ENCODE results near the gene PCAT6.
"Not testable (repeated sequence)": the region's sequence is repeated elsewhere in the genome, so short reads cannot be mapped to it uniquely, and the experiment has no call there.

PCAT6 gene

DNA sequence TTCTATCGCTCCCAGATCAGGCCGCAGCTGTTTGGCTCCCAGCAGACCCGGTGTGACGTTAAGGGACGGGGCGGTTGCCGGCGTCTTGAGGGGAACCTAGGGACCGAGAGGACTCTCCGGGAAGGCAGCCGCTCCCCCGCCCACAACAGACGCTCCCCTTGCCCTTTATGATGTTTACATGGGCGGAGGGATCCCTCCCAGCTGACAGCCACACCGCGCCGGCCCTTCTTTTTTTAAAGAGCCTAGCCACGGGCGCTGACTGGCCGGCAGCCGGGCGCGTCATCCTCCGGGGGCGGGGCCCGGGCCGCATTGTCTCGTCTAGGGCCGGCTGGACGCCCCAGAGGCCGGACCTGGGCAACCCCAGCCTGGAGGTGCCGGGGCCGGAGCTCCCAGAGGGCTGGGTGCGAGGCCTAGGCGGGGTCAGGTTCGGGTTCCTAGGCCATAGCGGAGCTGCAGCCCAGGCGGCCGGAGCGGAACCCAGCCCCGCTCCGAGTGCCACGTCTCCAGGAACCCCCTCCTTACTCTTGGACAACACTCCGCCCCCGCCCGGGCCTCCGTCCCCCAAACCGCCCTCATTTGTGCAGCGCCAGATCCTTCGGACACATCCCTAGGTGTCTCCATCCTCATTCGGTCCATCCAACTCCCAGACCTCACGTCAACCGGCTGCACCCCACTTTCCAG is at the start of gene PCAT6:
Gene PCAT6 (plus strand): TSS at position 340 of the 681 bp plus-strand sequence.
- DNase-seq (ENCODE audit: low read depth): peak; percentile 77

DNA sequence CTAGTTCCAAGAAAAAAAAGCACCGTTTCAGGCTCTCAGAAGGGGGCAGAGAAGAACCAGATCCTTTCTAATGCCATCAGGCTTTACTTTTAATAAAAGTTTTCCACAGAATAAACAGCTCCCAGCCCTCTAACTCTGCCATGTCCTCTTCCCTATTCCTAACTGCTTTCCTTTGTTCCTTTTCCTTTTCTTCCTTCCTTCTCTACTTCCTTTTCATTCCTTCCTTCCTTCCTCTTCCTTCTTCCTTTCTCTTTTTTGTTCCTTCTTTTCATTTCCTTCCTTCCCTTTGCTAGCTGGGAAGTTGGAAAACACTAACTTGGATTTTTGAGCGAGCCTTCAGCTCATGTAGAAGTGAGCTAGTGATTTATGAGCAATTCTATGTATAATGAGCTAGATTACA is 48.7 kb upstream of the PCAT6 start:
- DNase-seq (ENCODE audit: low read depth): no peak

DNA sequence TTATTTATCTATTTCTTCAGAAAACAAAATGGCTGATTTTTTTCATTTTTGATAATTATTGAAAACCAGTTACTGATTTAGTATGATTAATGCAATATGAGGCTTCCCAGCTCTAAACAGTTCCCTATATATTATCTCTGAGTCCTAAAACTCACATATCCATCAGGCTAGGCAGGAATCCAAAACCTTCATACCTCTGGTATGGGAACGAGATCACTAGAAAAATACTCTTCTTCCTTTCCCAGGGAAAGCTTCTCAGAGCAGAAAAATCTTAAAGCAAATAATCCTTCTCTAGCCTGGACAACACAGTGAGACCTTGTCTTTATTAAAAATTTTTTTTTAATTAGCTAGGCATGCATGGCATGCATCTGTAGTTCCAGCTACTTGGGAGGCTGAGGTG is 45.0 kb upstream of the PCAT6 start:
- DNase-seq (ENCODE audit: low read depth): no peak

DNA sequence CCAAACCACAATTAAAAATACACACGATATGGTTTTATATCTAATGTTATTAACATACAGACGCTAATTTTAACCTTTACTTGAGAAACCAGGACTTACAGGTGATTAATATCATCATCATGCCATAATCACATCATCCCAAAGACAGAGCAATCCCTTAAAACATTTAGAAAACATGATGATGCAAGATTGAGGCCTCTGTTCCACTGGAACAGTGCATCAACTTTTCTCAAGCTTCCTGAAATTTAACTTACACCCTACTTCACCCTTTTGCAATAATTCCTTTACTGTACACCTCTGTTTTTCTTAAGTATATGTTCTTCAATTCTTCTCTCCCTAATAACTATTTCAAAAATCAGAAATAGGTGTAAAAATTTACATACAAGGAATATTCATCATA is 40.6 kb upstream of the PCAT6 start:
- DNase-seq (ENCODE audit: low read depth): no peak

DNA sequence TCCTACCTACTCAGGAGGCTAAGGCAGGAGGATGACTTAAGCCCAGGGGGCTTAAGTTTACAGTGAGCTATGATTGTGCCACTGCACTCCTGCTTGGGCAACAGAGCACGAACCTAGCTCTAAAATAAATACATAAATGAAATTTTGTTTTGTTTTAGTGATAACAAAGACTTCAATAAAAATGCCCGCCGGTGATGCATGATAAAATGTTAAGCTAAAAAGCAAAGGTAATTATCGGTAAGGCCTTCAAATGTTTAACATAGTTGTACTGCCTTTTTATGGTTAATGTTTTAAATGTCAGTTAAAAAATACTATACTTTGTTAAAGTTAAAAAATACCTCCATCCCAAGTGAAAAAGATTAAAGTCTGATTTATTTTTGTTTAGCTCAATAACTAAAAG is 29.6 kb upstream of the PCAT6 start:
- DNase-seq (ENCODE audit: low read depth): no peak

DNA sequence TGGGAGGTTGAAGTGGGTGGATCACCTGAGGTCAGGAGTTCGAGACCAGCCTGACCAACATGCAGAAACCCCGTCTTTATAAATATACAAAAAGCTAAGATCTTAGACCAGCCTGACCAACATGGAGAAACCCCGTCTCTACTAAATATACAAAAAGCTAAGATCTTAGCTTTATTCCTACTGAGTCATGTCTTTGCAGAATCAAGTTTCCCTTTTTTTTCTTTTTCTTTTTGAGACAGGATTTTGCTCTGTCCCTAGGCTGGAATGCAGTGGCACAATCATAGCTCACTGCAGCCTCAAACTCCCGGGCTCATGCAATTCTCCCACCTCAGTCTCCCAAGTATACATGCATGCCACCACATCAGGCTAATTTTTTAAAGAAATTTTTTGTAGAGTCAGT is 23.9 kb upstream of the PCAT6 start:
- no peak for DNase-seq (ENCODE audit: low read depth)

DNA sequence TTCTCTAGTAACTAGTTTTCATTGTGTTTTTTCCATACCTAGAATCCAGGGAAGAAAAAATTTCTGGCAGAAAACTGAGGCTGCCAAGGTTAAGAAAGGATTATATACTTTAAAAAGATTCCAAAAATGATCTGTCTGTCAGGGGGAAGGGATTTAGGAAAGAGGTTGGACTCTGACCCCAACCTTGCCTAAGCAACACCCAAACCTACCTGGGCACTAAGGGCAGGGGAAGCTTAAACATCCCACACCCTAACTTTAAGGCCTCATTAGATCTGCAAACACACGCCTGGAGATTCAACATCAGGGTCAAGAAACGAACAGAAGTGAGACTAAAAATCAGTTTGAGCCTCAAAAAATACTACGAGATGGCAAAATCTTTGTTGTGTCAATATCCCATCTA is 22.0 kb upstream of the PCAT6 start:
- DNase-seq (ENCODE audit: low read depth): no peak

DNA sequence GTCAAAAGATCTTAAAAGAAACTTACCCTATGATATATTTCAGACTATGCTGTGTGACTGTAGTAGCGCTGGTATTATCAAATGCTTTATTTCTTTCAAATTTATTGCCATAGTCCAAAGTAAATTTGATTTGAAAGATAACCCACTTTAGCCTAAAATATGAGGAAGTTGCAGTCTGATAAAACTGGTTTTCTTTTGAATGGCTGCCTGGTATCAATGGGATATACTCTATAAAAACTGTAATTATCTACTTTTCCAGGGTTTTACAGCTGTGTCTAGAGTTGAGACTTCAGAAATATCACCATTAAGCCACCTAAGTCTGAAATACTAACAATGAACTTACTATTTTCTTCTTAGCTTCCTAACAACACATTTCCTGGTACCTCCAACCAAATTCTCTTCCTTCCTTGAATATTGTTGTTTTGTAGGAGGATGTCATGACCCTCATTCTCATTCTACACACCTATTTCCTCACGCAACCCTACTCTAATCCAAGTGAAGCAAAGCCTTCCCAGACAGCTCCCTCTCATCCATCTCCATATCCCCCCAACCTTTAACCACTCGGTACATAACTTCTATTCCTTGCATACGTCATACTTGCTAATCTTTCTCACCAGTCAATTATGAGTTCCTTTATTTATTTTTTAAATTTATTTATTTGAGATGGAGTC is 19.5 kb upstream of the PCAT6 start:
- DNase-seq (ENCODE audit: low read depth): no peak

DNA sequence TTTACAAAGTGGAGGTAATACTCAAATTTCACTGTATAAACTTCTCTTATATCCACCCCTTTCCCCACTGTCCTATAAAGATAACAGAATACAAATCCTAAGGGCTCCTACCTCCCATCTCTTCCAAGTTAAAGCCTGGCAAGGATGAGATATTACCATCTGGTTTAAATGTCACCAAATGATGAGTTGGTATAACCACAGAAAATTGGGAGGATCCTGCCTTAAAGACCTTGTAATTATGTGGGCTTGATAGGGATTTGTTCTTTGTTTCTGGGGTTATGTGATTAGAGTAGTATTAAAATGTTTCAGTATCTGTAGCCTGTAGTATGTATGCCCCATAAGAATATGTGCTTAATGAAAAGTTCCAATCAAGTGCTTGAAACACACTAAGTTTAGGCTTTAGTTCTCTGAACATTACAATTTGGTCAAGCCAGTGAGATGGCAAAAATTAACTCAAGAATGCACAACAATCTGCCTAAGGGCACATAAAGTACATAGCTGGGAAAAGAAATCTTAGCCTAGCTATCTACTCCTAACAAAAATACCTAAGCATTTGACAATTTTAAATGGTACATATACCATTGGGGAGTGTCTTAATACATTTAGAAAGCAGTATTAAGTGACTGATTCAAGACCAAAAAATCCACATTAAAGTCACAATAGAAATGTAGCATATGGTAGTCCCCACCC is 16.6 kb upstream of the PCAT6 start:
- no peak for DNase-seq (ENCODE audit: low read depth)

DNA sequence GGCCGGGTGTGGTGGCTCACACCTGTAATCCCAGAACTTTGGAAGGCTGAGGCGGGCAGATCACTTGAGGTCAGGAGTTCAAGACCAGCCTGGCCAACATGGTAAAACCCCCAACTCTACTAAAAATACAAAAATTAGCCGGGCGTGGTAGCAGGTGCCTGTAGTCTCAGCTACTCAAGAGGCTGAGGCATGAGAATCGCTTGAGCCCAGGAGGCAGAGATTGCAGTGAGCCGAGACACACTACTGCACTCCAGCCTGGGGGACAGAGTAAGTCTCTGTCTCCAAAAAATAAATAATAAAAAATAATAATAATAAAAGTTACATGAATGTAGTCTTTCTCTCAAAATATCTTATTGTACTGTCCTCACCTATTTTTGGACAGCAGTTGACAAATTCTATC is 15.8 kb upstream of the PCAT6 start:
- DNase-seq (ENCODE audit: low read depth): not testable (repeated sequence)

DNA sequence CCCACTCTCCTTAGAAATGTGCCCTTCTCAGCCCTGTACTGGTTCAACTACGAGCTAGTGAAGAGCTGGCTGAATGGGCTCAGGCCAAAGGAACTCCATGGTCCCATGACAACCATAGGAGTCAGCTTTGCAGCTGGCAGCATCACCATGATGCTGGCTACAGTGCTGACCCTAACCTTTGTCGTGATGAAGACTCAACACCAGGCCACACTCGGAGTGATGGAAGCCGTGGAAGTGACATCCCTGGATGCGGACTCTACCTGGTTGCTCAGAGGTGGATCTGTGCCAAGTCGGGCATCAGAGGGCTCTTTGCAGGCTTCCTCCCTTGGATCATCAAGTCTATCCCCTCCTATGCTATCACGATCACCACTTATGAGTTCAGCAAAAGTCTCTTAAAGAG is 14.1 kb upstream of the PCAT6 start:
- no peak for DNase-seq (ENCODE audit: low read depth)

DNA sequence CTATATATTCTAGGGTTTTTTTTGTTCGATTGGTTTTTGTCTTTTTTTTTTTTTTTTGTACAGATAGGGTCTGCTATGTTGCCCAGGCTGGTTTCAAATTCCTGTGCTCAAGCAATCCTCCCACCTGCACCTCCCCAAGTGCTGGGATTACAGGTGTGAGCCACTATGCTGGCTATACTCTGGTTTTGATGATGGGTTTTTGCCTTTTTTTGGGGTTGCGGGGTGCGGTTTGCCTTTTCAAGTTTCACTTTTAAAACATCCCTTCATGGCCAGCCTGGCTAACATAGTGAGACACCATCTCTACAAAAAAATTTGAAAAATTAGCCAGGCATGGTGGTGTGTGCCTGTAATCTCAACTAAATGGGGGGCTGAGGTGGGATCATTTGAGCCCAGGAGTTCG is 12.5 kb upstream of the PCAT6 start:
- DNase-seq (ENCODE audit: low read depth): no peak

DNA sequence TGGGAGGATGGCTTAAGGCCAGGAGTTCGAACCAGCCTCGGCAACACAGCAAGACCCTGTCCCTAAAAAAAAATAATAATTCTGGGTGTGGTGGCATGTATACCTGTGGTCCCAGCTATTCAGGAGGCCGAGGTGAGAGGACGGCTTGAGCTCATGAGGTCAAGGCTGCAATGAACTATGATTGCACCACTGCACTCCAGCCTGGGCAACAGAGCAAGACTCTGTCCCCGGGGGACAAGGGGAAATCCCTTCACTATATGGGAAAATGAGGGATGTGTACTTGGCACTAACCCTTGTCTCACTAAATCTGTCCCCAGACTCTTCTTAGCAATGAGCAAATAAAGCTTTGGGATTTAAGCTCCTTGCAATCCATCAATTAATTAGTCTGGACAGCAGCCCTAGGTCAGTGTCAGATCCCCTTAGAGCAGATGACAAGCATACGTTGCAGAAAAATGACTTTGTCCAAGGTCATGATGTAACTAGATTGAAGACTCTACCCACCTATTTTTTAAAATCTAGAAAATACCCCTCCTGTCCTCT is 11.9 kb upstream of the PCAT6 start:
- DNase-seq (ENCODE audit: low read depth): no peak

DNA sequence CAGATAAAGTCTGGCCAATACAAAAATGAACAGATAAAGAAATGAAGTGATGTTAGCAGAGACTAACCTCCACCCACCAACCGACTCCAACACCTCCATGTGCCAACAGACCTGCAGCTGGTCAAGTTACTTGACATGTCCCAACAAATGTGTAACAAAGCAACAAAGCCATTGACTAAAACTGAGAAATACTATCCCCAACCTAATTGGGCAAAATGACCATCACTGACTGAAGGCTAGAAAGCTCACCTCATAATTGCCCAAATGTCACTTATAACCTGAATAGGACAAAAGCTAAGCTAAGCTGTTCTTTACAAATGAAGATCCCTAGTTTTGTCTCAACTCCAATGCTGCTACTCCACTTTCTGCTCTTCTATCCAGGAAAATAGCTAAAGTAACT is 10.0 kb upstream of the PCAT6 start:
- no peak for DNase-seq (ENCODE audit: low read depth)

DNA sequence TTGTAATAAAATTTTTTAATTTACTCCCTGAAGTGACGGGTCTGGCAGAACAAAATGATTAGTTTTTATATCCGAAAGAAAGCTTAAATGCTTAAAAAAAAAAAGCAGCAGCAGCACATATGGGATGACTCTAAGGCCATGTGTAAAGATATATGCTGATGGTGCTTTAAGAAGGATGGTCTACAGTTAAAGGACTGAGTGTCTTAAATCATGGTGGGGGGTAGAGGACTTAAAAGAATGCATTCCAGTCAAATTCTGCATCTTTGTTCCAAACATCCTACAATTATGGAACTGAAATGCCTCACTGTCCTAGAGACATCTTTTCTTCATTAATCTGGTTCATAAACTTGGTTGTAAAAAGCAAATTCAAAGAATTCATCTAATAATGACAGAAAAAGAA is 9.6 kb upstream of the PCAT6 start:
- no peak for DNase-seq (ENCODE audit: low read depth)

DNA sequence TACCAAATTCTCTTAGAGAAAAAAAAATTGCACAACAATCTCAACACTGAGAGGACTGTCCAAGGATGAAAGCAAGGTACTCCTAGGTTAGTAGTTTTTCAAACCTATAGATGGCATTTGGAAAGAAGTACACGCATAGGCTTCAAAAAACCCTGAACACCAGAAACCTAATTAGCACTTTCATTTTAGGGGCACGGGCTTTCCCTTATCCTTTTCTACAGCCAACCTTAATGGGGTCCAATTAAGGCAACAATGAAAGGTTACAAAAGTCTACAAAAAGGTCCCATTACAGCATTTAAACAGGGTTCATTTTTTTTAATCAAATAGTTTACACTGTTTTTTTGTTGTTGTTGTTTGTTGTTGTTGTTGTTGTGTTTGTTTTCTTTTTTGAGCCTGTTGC is 8.7 kb upstream of the PCAT6 start:
- no peak for DNase-seq (ENCODE audit: low read depth)

DNA sequence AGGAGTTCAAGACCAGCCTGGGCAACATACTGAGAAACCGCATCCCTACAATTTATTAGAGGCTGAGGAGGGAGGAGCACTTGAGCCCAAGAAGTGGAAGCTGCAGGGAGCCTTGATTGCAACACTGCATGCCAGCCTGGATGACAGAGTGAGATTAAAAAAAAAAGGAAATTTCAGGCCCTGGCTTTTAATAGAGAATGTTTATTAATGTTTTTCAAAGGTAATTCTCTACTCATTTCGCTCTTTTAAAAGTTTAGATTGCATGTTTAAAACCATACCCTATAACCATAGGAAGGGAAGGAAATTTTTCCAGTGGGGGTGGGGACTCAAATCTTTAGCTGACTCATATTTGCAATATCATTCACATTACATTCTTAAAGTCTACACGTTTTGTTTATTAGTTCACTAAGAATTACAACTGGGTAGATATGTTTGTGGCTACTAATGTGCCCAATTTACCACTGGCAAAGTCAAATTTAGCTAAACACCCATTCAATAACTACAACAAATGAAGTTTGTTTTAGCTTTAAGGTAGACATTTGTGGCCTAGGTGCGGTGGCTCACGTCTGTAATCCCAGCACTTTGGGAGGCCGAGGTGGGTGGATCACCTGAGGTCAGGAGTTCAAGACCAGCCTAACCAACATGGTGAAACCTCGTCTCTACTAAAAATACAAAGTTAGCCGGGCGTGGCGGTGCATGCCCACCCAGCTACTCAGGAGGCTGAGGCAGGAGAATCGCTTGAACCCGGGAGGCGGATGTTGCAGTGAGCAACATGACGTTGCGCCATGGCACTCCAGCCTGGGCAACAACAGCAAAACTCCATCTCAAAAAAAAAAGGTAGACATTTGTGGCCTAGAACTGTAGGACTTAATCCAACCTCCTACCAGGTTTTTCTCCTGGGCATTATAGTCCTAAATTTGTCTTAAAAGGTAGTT is 7.5 kb upstream of the PCAT6 start:
- no peak for DNase-seq (ENCODE audit: low read depth)

DNA sequence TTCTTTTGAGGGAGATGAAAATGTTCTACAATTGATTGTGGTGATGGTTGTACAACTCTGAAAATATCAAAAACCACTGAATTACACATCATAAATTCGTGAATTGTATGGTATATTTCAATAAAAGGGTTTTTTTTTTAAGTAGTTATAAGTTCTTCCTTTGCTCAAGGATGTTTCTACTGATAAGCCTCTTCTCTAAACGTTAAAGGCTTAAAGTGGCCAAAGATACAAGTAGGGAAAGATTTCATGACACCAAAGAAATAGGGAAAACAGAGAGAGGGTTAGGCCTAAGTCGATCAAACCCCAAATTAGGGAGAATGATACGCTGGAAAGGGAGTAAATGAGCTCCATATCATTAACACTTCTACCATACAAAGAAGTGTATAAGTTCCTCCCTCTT is 6.6 kb upstream of the PCAT6 start:
- no peak for DNase-seq (ENCODE audit: low read depth)

DNA sequence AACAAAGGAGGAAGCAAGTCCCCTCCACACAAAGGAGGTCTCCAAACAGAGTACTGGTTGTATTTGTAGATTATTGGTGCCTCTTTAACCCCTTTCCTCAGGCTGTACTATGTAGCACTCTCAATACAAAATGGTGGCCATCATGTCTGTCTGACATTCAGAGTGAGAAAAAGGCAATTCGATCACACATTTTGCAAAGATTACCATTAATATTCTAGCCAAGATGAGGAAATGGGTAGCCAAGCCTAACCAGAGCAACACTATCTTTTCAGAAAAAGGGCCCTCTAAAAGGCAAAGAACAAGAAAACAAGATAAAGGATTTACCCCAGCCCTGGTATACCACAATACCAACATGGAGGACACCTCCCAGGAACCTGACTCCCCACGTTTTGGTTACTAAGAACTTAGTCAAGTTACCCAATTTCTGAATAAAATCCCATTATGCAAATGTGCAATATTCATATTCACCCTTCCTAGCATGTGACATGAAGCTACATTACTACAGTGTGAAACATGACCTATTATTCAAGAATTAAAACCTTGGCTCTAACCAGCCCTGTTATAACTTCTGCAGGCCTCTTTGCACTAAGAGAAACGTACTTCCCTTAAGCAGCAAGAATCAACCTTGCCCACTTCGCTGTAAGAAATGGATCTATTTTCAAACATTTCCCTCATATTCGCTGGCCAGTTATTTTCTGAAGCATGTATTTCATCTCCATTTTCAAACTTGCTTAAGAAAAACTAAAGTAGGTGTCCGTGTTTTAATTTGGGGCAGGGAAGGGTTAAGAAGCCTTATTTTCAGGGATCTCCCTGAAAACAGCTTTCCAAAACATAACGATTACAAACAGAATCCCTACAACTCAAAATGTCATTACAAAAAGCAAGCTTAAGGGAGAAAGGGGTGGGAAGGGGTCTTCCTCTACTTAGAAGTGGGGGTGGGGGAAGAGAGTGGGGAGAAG is 4.6 kb upstream of the PCAT6 start:
- DNase-seq (ENCODE audit: low read depth): no peak

DNA sequence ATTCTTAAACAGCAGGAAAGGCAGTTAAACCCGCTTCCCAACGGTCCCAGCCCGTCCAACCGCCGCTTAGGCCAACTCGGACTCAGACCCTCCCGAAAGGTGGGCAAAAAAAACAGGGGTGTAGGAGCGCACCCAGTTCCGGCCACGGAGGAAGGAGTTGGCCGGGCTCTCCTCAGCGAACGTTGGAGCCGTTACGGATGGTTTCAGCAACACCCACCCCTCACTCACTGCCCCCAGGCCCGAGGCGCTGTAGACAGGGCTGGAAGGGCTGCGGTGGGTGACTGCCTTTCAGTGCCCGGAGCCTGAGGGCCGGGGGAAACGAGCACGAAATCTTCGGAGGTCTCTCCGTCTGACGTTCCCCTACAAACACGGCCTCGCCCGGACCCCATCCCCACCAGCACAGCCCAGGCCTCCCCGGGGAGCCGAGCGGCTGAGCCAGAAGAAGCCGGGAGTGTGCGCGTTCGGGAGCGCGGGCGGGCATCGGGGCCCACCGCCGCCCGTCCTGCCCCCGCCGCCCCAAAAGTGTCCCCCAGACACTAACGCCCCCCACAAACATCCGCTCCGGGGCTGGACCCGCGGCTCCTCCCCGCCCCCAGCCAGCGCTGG is 3.8 kb upstream of the PCAT6 start:
- DNase-seq (ENCODE audit: low read depth): no peak

Measured in fibroblast of the conjunctiva (primary cell).